Endothelial cell of umbilical vein (primary cell): ENCODE measurements around the gene PKP4. TPM values are rescaled to one million over a fixed set of nuclear protein-coding genes. Genes with fewer than 3 reads are reported as not detected.

Experiments used
- BruUV-seq: library from RNA; stranded (reverse); fragments of 400-500 nt; replicated peaks from 2 replicates; lab custom pipeline; 2021; lab: Mats Ljungman, UMichigan
- CTCF ChIA-PET: fragments of 300-600, 350-600 bp; sonication (Branson Sonifier 250); formaldehyde crosslinking; loops from one replicate; lab custom pipeline; 2021; ENCODE audit warnings: antibody characterized with exemption, inconsistent platforms; lab: Charles Lee
- POLR2A ChIA-PET: fragments of 300-600, 350-600 bp; sonication (Branson Sonifier 250); formaldehyde crosslinking; loops from one replicate; lab custom pipeline; 2021; ENCODE audit warnings: antibody characterized with exemption, inconsistent platforms; lab: Charles Lee
- DNase-seq: peaks from one replicate; pipeline ENCODE4 v3.0.0-alpha.2; 2011; ENCODE audit warnings: low read depth, low spot score
- FAIRE-seq: peaks from 2 replicates; lab custom pipeline; 2011; peaks lifted over from hg19 to GRCh38; lab: Jason Lieb, UNC
- H2AFZ ChIP-seq: 2 replicates; pipeline ENCODE4 v1.6.0; 2012; ENCODE audit warnings: low read depth, low read length, control low read depth, inconsistent platforms
- H3K27ac ChIP-seq: 2 replicates; pipeline ENCODE4 v1.5.1; 2011; ENCODE audit warnings: low read depth, mild to moderate bottlenecking, control low read depth, low read length, moderate library complexity; ENCODE audit not compliant: insufficient read depth
- H3K27me3 ChIP-seq, 2 experiments: 2 replicates each; pipeline versions ENCODE4 v1.6.0 to v1.6.1; 2011; ENCODE audit warnings: low read length in 2 of 2, mixed read lengths in 1 of 2; ENCODE audit not compliant: control insufficient read depth in 2 of 2, insufficient read depth in 2 of 2
- H3K36me3 ChIP-seq, 2 experiments: 2 replicates in 1 of 2; 3 replicates in 1 of 2; pipeline ENCODE4 v1.5.1; 2011; ENCODE audit warnings: low read length in 2 of 2, mild to moderate bottlenecking in 1 of 2, moderate library complexity in 1 of 2; ENCODE audit not compliant: control insufficient read depth in 2 of 2, insufficient read depth in 2 of 2; ENCODE audit errors: extremely low read depth in 1 of 2
- H3K4me1 ChIP-seq: 3 replicates; pipeline ENCODE4 v1.5.1; 2011; ENCODE audit warnings: mild to moderate bottlenecking, low read length; ENCODE audit not compliant: control insufficient read depth, insufficient read depth; ENCODE audit errors: extremely low read depth
- H3K4me2 ChIP-seq: 2 replicates; pipeline ENCODE4 v1.6.1; 2011; ENCODE audit warnings: low read length, control low read depth, mixed read lengths; ENCODE audit not compliant: insufficient read depth
- H3K4me3 ChIP-seq, 3 experiments: fragments of 200-600 bp in 1 of 3; sonication (generic), shearing (Covaris generic) in 1 of 3; replicated peaks in 1 of 3; 2 replicates each; pipeline ENCODE4 v1.5.1; 2011 to 2016; ENCODE audit warnings: control low read depth in 3 of 3, low read length in 3 of 3, mild to moderate bottlenecking in 2 of 3, inconsistent platforms in 1 of 3, low read depth in 1 of 3, moderate library complexity in 1 of 3; ENCODE audit not compliant: insufficient read depth in 1 of 3
- H3K79me2 ChIP-seq: 2 replicates; pipeline ENCODE4 v1.6.0; 2012; ENCODE audit warnings: low read length, inconsistent platforms; ENCODE audit not compliant: control insufficient read depth, insufficient read depth
- H3K9ac ChIP-seq: replicated peaks from 2 replicates; pipeline ENCODE3; 2011; ENCODE audit warnings: low read length, control low read depth; ENCODE audit not compliant: insufficient read depth; ENCODE audit errors: extremely low read depth
- H3K9me1 ChIP-seq: replicated peaks from 3 replicates; pipeline ENCODE4 v1.6.0; 2011; ENCODE audit warnings: mild to moderate bottlenecking, low read length; ENCODE audit not compliant: control insufficient read depth, insufficient read depth; ENCODE audit errors: extremely low read depth
- H3K9me3 ChIP-seq: replicated peaks from 2 replicates; pipeline ENCODE4 v1.5.1; 2012; ENCODE audit warnings: low read length, inconsistent platforms; ENCODE audit not compliant: control insufficient read depth, insufficient read depth
- H4K20me1 ChIP-seq: replicated peaks from 2 replicates; pipeline ENCODE3; 2011; ENCODE audit warnings: mild to moderate bottlenecking, low read length; ENCODE audit not compliant: control insufficient read depth, insufficient read depth; ENCODE audit errors: extremely low read depth
- EZH2 ChIP-seq: IDR thresholded peaks from 2 replicates; pipeline ENCODE4 v1.6.1; 2012; ENCODE audit warnings: borderline replicate concordance, low read depth, mild to moderate bottlenecking, moderate library complexity, low read length, inconsistent platforms; ENCODE audit not compliant: severe bottlenecking
- FOS ChIP-seq: IDR thresholded peaks from 2 replicates; pipeline ENCODE4 v1.6.1; 2011; ENCODE audit warnings: mild to moderate bottlenecking, low read length, moderate library complexity, borderline replicate concordance; ENCODE audit not compliant: insufficient read depth
- GATA2 ChIP-seq: IDR thresholded peaks from 2 replicates; pipeline ENCODE4 v1.7.0; 2011; ENCODE audit warnings: low read depth, mild to moderate bottlenecking, moderate library complexity, mixed read lengths, low read length; ENCODE audit not compliant: insufficient read length, insufficient read depth
- JUN ChIP-seq: IDR thresholded peaks from 2 replicates; pipeline ENCODE4 v1.6.1; 2011; ENCODE audit warnings: borderline replicate concordance, low read depth; ENCODE audit not compliant: insufficient read length, insufficient read depth
- MYC ChIP-seq: IDR thresholded peaks from one replicate; pipeline ENCODE4 v1.6.1; 2011; ENCODE audit warnings: mild to moderate bottlenecking, low read depth, low read length
- POLR2A ChIP-seq: IDR thresholded peaks from 2 replicates; pipeline ENCODE4 v1.6.1; 2012; ENCODE audit warnings: low read depth, mild to moderate bottlenecking, control low read depth, low read length
- POLR2AphosphoS5 ChIP-seq: IDR thresholded peaks from 2 replicates; pipeline ENCODE4 v1.6.1; 2012; ENCODE audit warnings: low read depth, mild to moderate bottlenecking, control low read depth, low read length, moderate library complexity; ENCODE audit not compliant: insufficient read depth
- dilution Hi-C: fragments of 300-500 bp; cut with MboI; formaldehyde crosslinking; loops from one replicate; pipeline ENCODE4 v1.15.0; 2019; ENCODE audit warnings: low sequenced_read_pairs; ENCODE audit not compliant: extremely low pct_ligation_motif_present
- intact Hi-C: fragments of 100-400 bp; cut with micrococcal nuclease; formaldehyde crosslinking; loops from one replicate; pipeline ENCODE4 v1.10.0; 2022
- polyA plus RNA-seq, 4 experiments: library from polyadenylated mRNA; depleted of rRNA in 3 of 4; stranded (reverse) in 3 of 4; unstranded in 1 of 4; fragments of >200 nt; gene quantifications; 2 replicates each; pipeline versions ENCODE4 v1.2.1 to v1.2.3, GENCODE V29; 2011 to 2012; ENCODE audit warnings: missing spikeins in 1 of 4
- total RNA-seq: library from RNA; stranded (reverse); gene quantifications from 2 replicates; pipeline ENCODE4 v1.2.3, GENCODE V29; 2021
- TF ChIP-seq, protein P1 (sequence below), 2 donors: IDR thresholded peaks; 1 replicate in 1 of 2; 2 replicates in 1 of 2; pipeline ENCODE4 v1.5.1; 2011; ENCODE audit warnings: low read length in 2 of 2, mild to moderate bottlenecking in 2 of 2, moderate library complexity in 2 of 2, control low read depth in 1 of 2, inconsistent platforms in 1 of 2, low read depth in 1 of 2; ENCODE audit not compliant: insufficient read depth in 1 of 2; ENCODE audit errors: extremely low read depth in 1 of 2
- TF ChIP-seq, protein P2 (sequence below): IDR thresholded peaks from 2 replicates; pipeline ENCODE4 v1.6.1; 2011; ENCODE audit not compliant: insufficient read depth, insufficient read length

Gene PKP4
- total and polyA plus RNA-seq, 2 donors (not counting 3 experiments of a cell fraction or from before 2014, with no cell fraction given), result 35.4 to 68.5 TPM

GRCh38 chr2:158413581-158413980 is 43.2 kb upstream of the PKP4 start:
- ChIA-PET CTCF (interaction anchor here (1.3 kb wide), 1 partner anchor 11 kb away, joined by 3 read pairs; no protein-coding TSS in a partner anchor), POLR2A (no interaction called here)
- intact Hi-C loops (no loop called here), dilution Hi-C loops (no loop called here)
- Histone ChIP-seq H3K36me3 (no peaks in the 10 kb centered on the region), H2AFZ (no peak overlapping the region), H3K79me2 (no peaks in the 10 kb centered on the region), H3K4me3 (no peak overlapping the region), H3K9me3 (no peaks in the 10 kb centered on the region), H3K9me1 (no peaks in the 10 kb centered on the region), H4K20me1 (no peaks in the 10 kb centered on the region), H3K4me1 (no peaks in the 10 kb centered on the region), H3K9ac (no peak overlapping the region), H3K27me3 (peaks cover 2 to 6% of the 10 kb centered on the region in 2 experiments), H3K4me2 (no peak overlapping the region), H3K27ac (no peak overlapping the region)
- DNase-seq, result no peak
- no peak for FAIRE-seq
- no TSS peak for BruUV-seq
- TF ChIP-seq, protein P1, sequence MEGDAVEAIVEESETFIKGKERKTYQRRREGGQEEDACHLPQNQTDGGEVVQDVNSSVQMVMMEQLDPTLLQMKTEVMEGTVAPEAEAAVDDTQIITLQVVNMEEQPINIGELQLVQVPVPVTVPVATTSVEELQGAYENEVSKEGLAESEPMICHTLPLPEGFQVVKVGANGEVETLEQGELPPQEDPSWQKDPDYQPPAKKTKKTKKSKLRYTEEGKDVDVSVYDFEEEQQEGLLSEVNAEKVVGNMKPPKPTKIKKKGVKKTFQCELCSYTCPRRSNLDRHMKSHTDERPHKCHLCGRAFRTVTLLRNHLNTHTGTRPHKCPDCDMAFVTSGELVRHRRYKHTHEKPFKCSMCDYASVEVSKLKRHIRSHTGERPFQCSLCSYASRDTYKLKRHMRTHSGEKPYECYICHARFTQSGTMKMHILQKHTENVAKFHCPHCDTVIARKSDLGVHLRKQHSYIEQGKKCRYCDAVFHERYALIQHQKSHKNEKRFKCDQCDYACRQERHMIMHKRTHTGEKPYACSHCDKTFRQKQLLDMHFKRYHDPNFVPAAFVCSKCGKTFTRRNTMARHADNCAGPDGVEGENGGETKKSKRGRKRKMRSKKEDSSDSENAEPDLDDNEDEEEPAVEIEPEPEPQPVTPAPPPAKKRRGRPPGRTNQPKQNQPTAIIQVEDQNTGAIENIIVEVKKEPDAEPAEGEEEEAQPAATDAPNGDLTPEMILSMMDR (IDR thresholded peaks at IDR 0.05; ENCODE audit: extremely low read depth in 1 of 2, insufficient read depth in 1 of 2, low read depth in 1 of 2, low read length in 2 of 2), result no peak
- TF ChIP-seq POLR2AphosphoS5 (no peak), GATA2 (no peak), EZH2 (no peak), JUN (no peak), MYC (no peak), POLR2A (no peak), FOS (no peak)
- TF ChIP-seq, protein P2, sequence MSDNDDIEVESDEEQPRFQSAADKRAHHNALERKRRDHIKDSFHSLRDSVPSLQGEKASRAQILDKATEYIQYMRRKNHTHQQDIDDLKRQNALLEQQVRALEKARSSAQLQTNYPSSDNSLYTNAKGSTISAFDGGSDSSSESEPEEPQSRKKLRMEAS, result no peak
